Gastroesophageal sphincter (tissue), 4 donors: Measurements from ENCODE around the gene FBXO8. TPM values are rescaled to one million over a fixed set of nuclear protein-coding genes. Genes with fewer than 3 reads are reported as not detected.

Source experiments
- ATAC-seq: fragments of 150-250 bp; one replicate; pipeline ENCODE4 v1.9.1; 2016; ENCODE audit warnings: mild to moderate bottlenecking, moderate library complexity
- H3K27ac ChIP-seq, 4 donors: fragments of 200-600 bp; sonication (generic) in 3 of 4; 1 replicate in 3 of 4; 2 replicates in 1 of 4; pipeline ENCODE4 v1.5.1; 2016 to 2019
- H3K27me3 ChIP-seq: fragments of 200-600 bp; sonication (generic); one replicate; pipeline ENCODE4 v1.5.1; 2019
- H3K36me3 ChIP-seq, 2 donors: fragments of 200-600 bp; sonication (generic); one replicate each; pipeline ENCODE4 v1.5.1; 2019; ENCODE audit warnings: control low read depth in 1 of 2
- H3K4me1 ChIP-seq, 3 donors: fragments of 200-600 bp; sonication (generic); 1 replicate in 2 of 3; 2 replicates in 1 of 3; pipeline ENCODE4 v1.5.1; 2016 to 2019; ENCODE audit warnings: control low read depth in 2 of 3
- H3K4me3 ChIP-seq, 2 donors: fragments of 200-600 bp; sonication (generic); one replicate each; pipeline ENCODE4 v1.5.1; 2019; ENCODE audit warnings: mild to moderate bottlenecking in 1 of 2, moderate library complexity in 1 of 2
- H3K9me3 ChIP-seq, 3 donors: fragments of 200-600 bp; sonication (generic); one replicate each; pipeline ENCODE4 v1.5.1; 2017 to 2019; ENCODE audit warnings: control low read depth in 2 of 3
- CTCF ChIP-seq, 4 experiments: fragments of 200-600 bp in 2 of 4; fragments of 450-650 bp in 2 of 4; sonication (generic) in 1 of 4; IDR thresholded peaks; one replicate each; pipeline ENCODE4 v1.5.1; 2017 to 2019; ENCODE audit warnings: antibody characterized with exemption in 4 of 4, mild to moderate bottlenecking in 2 of 4, moderate library complexity in 2 of 4
- EP300 ChIP-seq: sonication (generic); formaldehyde crosslinking; IDR thresholded peaks from one replicate; pipeline ENCODE4 v1.6.1; 2017; ENCODE audit warnings: antibody characterized with exemption, mild to moderate bottlenecking
- POLR2A ChIP-seq, 2 donors: fragments of 450-650 bp; IDR thresholded peaks; one replicate each; pipeline ENCODE4 v1.6.1; 2017; ENCODE audit warnings: antibody characterized with exemption in 2 of 2, mild to moderate bottlenecking in 2 of 2, moderate library complexity in 1 of 2
- POLR2AphosphoS5 ChIP-seq: sonication (generic); formaldehyde crosslinking; IDR thresholded peaks from one replicate; pipeline ENCODE4 v1.6.1; 2017; ENCODE audit warnings: antibody characterized with exemption
- WGBS, 2 donors: methylation state at CpG; one replicate each; pipeline ENCODE4 v1.1.5; 2018; ENCODE audit warnings: low coverage in 1 of 2; 5-methylcytosine and 5-hydroxymethylcytosine counted together
- total RNA-seq, 4 donors: library from RNA; depleted of rRNA; stranded (reverse); fragments of >200 nt; gene quantifications; one replicate each; pipeline ENCODE4 v1.1.0, GENCODE V29; 2016

Gene FBXO8
- total RNA-seq, 4 donors from 2014 or later, result 39.0 to 64.7 (median 58.8) TPM

GRCh38 chr4:174225349-174226049 lies 58.0 kb downstream of the FBXO8 start:
- no peaks in the 10 kb centered on the region for H3K4me1 ChIP-seq
- H3K36me3 ChIP-seq, result no peaks in the 10 kb centered on the region
- H3K9me3 ChIP-seq, result no peaks in the 10 kb centered on the region
- no peak for ATAC-seq
- 46 to 51% methylated on average over 9 of the region's 9 CpGs for WGBS, 2 donors
- no peak for TF ChIP-seq CTCF (IDR thresholded peaks at IDR 0.05)
- TF ChIP-seq POLR2AphosphoS5, result no peak
- TF ChIP-seq EP300, result no peak
- no peak for TF ChIP-seq POLR2A (IDR thresholded peaks at IDR 0.05)
- no peak overlapping the region for H3K4me3 ChIP-seq
- H3K27me3 ChIP-seq, result peaks cover 3% of the 10 kb centered on the region
- no peak overlapping the region for H3K27ac ChIP-seq

GRCh38 chr4:174224550-174224949 lies 58.9 kb downstream of the FBXO8 start:
- no peak for TF ChIP-seq CTCF (IDR thresholded peaks at IDR 0.05)
- no peak for TF ChIP-seq EP300
- TF ChIP-seq POLR2AphosphoS5, result no peak
- no peak for TF ChIP-seq POLR2A (IDR thresholded peaks at IDR 0.05)
- Histone ChIP-seq H3K27me3 (peaks cover 3% of the 10 kb centered on the region), H3K4me1 (no peaks in the 10 kb centered on the region), H3K27ac (no peak overlapping the region), H3K9me3 (no peaks in the 10 kb centered on the region), H3K36me3 (no peaks in the 10 kb centered on the region), H3K4me3 (no peak overlapping the region)
- no peak for ATAC-seq
- 100% methylated on average over 1 of the region's 1 CpG; no CpG with 5 or more reads in 1 of the 2 donors for WGBS, 2 donors

GRCh38 chr4:174222266-174222872 lies 61.1 kb downstream of the FBXO8 start:
- H3K4me3 ChIP-seq, result no peak overlapping the region
- H3K36me3 ChIP-seq, result no peaks in the 10 kb centered on the region
- peaks cover under 1 to 11% (median 6%) of the 10 kb centered on the region in 3 donors for H3K4me1 ChIP-seq
- peaks cover 20% of the 10 kb centered on the region for H3K27me3 ChIP-seq
- TF ChIP-seq POLR2AphosphoS5 (no peak), EP300 (no peak), CTCF (IDR thresholded peaks at IDR 0.05) (peak; percentile 33 to 65 (median 52)), POLR2A (IDR thresholded peaks at IDR 0.05) (no peak)
- no peak overlapping the region for H3K27ac ChIP-seq
- no peaks in the 10 kb centered on the region for H3K9me3 ChIP-seq
- 47 to 56% methylated on average over 4 of the region's 4 CpGs for WGBS, 2 donors
- no peak for ATAC-seq

- no peak for ATAC-seq
- Histone ChIP-seq H3K9me3 (no peaks in the 10 kb centered on the region), H3K27me3 (peaks cover 59% of the 10 kb centered on the region), H3K27ac (no peak overlapping the region), H3K4me3 (peak overlapping the region in 1 of 2 donors; percentile 44), H3K36me3 (no peaks in the 10 kb centered on the region), H3K4me1 (peaks cover 2 to 47% (median 16%) of the 10 kb centered on the region in 3 donors)
- TF ChIP-seq POLR2AphosphoS5, result no peak
- no peak for TF ChIP-seq POLR2A (IDR thresholded peaks at IDR 0.05)
- TF ChIP-seq CTCF (IDR thresholded peaks at IDR 0.05), result no peak
- no peak for TF ChIP-seq EP300
- WGBS, 2 donors, result 25 to 39% methylated on average over 12 to 22 of the region's 26 CpGs
These were observed 65.2 kb downstream of the FBXO8 start for GRCh38 chr4:174218127-174218790.
